Lower lobe of right lung (tissue), 2 donors: ENCODE results near the gene SIVA1. TPM values are rescaled to one million over a fixed set of nuclear protein-coding genes. Genes with fewer than 3 reads are reported as not detected.

Source experiments
- ATAC-seq, 2 donors: fragments of 200-7000 bp; cut with Tn5 transposase; one replicate each; pipeline ENCODE4 v1.9.1; 2020 to 2022; ENCODE audit warnings: mild to moderate bottlenecking in 2 of 2, moderate library complexity in 2 of 2
- DNase-seq: peaks from one replicate; pipeline ENCODE4 v3.0.0-alpha.2; 2020
- H3K27ac ChIP-seq: fragments of 200-600 bp; one replicate; pipeline ENCODE4 v1.8.0; 2022
- H3K27me3 ChIP-seq: fragments of 200-600 bp; one replicate; pipeline ENCODE4 v1.8.0; 2022; ENCODE audit warnings: low read depth
- H3K36me3 ChIP-seq: fragments of 200-600 bp; one replicate; pipeline ENCODE4 v1.8.0; 2022; ENCODE audit warnings: mild to moderate bottlenecking
- H3K4me1 ChIP-seq: fragments of 200-600 bp; one replicate; pipeline ENCODE4 v1.8.0; 2022
- H3K4me3 ChIP-seq: fragments of 200-600 bp; one replicate; pipeline ENCODE4 v1.8.0; 2022; ENCODE audit warnings: mild to moderate bottlenecking
- H3K9me3 ChIP-seq: fragments of 200-600 bp; one replicate; pipeline ENCODE4 v1.8.0; 2022
- intact Hi-C: fragments of 100-400 bp; cut with DNase I; formaldehyde crosslinking; loops from one replicate; pipeline ENCODE4 v1.11.0; 2022
- total RNA-seq: library from RNA; stranded (reverse); fragmentation: NEBNext Ultra II Directional; extraction: Animal tissue kit (Norgen Biotek cat#: 25700); gene quantifications from one replicate; pipeline ENCODE4 v1.2.1, GENCODE V29; 2021
- TF ChIP-seq, protein P1 (sequence below): fragments of 200-600 bp; IDR thresholded peaks from one replicate; pipeline ENCODE4 v1.8.0; 2022; ENCODE audit warnings: antibody characterized with exemption, mild to moderate bottlenecking
- donor health status: DM: no; HTN: yes; CAD: no; lungs with severe emphysema.

The SIVA1 gene
- total RNA-seq, 1 donor from 2014 or later: 66.3 TPM

- ATAC-seq (no peak), DNase-seq (no peak)
- Histone ChIP-seq H3K4me3 (no peak overlapping the region), H3K36me3 (no peaks in the 10 kb centered on the region), H3K27ac (no peak overlapping the region), H3K9me3 (no peaks in the 10 kb centered on the region), H3K27me3 (no peaks in the 10 kb centered on the region), H3K4me1 (peaks cover 35% of the 10 kb centered on the region)
- TF ChIP-seq, protein P1, sequence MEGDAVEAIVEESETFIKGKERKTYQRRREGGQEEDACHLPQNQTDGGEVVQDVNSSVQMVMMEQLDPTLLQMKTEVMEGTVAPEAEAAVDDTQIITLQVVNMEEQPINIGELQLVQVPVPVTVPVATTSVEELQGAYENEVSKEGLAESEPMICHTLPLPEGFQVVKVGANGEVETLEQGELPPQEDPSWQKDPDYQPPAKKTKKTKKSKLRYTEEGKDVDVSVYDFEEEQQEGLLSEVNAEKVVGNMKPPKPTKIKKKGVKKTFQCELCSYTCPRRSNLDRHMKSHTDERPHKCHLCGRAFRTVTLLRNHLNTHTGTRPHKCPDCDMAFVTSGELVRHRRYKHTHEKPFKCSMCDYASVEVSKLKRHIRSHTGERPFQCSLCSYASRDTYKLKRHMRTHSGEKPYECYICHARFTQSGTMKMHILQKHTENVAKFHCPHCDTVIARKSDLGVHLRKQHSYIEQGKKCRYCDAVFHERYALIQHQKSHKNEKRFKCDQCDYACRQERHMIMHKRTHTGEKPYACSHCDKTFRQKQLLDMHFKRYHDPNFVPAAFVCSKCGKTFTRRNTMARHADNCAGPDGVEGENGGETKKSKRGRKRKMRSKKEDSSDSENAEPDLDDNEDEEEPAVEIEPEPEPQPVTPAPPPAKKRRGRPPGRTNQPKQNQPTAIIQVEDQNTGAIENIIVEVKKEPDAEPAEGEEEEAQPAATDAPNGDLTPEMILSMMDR: no peak
- intact Hi-C loops: no loop called here
Measured at GRCh38 chr14:104734051-104734587, 18.8 kb upstream of the SIVA1 start.

DNA sequence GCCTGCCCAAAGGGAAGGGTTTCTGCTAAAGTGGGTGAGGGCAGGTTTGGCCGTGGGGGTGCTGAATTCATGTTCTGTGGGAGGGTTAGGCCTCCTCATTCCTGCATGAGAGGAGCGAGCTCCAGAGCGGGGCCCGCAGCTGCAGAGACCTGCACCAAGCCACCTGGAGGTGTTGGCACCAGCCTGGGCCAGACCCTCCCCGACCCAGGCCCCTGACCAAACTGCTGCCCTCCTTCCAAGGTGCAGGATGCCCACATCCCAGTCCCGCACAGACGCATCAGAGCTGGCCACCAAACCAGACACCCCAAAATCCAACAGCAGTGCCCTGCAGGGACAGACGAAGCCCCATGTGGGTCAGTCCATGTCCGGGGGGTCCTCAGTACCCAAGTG is 18.4 kb upstream of the SIVA1 start:
- H3K4me1 ChIP-seq: peaks cover 35% of the 10 kb centered on the region

GRCh38 chr14:104734991-104735779 is 17.8 kb upstream of the SIVA1 start:
- Histone ChIP-seq H3K36me3 (no peaks in the 10 kb centered on the region), H3K4me3 (no peak overlapping the region), H3K4me1 (peaks cover 35% of the 10 kb centered on the region), H3K27ac (peak overlapping the region; percentile 77), H3K27me3 (no peaks in the 10 kb centered on the region), H3K9me3 (no peaks in the 10 kb centered on the region)
- TF ChIP-seq, protein P1: no peak
- ATAC-seq: no peak
- intact Hi-C loops: no loop called here
- no peak for DNase-seq

More for the DNA sequence above, 18.4 kb upstream of the SIVA1 start:
- Histone ChIP-seq H3K27ac (peak overlapping the region; percentile 77), H3K36me3 (no peaks in the 10 kb centered on the region), H3K9me3 (no peaks in the 10 kb centered on the region), H3K4me3 (no peak overlapping the region), H3K27me3 (no peaks in the 10 kb centered on the region)
- TF ChIP-seq, protein P1: no peak
- DNase-seq: no peak
- ATAC-seq: no peak
- intact Hi-C loops: no loop called here

DNA sequence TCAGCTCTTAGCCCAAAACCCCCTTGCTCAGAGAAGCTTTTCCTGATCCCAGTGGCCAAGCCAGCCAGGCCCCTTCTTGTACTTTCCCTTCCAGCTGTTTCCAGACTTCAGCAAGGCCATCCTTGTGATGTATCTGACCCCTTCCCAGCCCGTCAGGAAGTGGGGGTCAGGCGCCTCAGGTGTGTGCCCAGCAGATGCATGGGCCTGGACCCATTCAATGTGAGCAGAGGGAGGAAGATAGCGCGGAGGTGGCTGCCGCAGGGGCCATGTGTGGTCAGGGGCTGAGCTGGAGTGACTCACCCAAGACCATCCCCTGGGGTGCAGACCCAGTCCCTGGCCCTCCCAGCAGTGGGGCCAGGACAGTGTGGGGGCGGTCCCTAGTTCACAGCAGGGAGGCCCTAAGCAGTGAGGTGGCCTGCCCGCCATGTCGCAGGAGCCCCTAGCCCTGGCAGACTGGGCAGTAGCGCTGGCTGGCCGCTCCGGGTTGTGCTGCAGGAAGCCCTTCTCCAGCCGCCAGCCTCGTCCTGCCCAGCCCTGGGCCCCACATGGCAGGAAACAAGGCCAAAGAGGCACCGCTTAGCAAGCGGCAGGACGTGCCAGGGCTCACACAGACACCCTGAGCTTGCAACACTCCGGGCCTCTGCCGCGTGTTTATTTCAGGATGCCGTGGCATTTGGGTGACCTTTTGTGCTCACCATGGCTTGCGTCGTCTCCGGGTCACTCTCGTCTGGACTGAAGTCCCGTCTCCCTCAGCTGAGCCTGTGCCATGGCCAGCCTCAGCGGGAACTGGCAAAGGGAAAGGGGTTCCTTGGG is 16.9 kb upstream of the SIVA1 start:
- peak; percentile 89 for DNase-seq
- ATAC-seq: peak; percentile 78 to 80
- Histone ChIP-seq H3K4me3 (no peak overlapping the region), H3K9me3 (no peaks in the 10 kb centered on the region), H3K27ac (peak overlapping the region; percentile 77), H3K36me3 (no peaks in the 10 kb centered on the region), H3K4me1 (peaks cover 35% of the 10 kb centered on the region), H3K27me3 (no peaks in the 10 kb centered on the region)
- intact Hi-C loops: no loop called here
- TF ChIP-seq, protein P1: no peak

- no peak overlapping the region for H3K27ac ChIP-seq
- ATAC-seq (no peak), DNase-seq (no peak)
- H3K27me3 ChIP-seq: no peaks in the 10 kb centered on the region
- no peak overlapping the region for H3K4me3 ChIP-seq
- intact Hi-C loops: no loop called here
- no peaks in the 10 kb centered on the region for H3K36me3 ChIP-seq
- no peaks in the 10 kb centered on the region for H3K9me3 ChIP-seq
- TF ChIP-seq, protein P1: no peak
- H3K4me1 ChIP-seq: peaks cover 24% of the 10 kb centered on the region
Measured at GRCh38 chr14:104738375-104739019, 14.4 kb upstream of the SIVA1 start.
